RWPE2 (cell line): Measurements from ENCODE around the gene MACF1.

Source experiments
- ATAC-seq: fragments of 200-7000 bp; cut with Tn5 transposase; 3 replicates; pipeline ENCODE4 v1.9.1; 2021; ENCODE audit warnings: low read depth
- DNase-seq: peaks from one replicate; pipeline ENCODE4 v3.0.0-alpha.2; 2020; ENCODE audit warnings: low spot score
- H3K27ac ChIP-seq: fragments of 450-650 bp; 2 replicates; pipeline ENCODE4 v1.5.1; 2017; ENCODE audit warnings: mild to moderate bottlenecking; ENCODE audit not compliant: poor library complexity, severe bottlenecking
- H3K27me3 ChIP-seq: fragments of 250-450 bp; sonication (Bioruptor Pico); 2 replicates; pipeline ENCODE4 v1.5.1; 2021; ENCODE audit warnings: mild to moderate bottlenecking, moderate library complexity; ENCODE audit not compliant: insufficient read depth, poor library complexity, severe bottlenecking
- H3K36me3 ChIP-seq: fragments of 250-450 bp; sonication (Bioruptor Pico); 2 replicates; pipeline ENCODE4 v1.5.1; 2020; ENCODE audit warnings: low read depth, mild to moderate bottlenecking, moderate library complexity
- H3K4me1 ChIP-seq: fragments of 250-450 bp; sonication (Bioruptor Pico); 2 replicates; pipeline ENCODE4 v1.5.1; 2021; ENCODE audit warnings: mild to moderate bottlenecking, moderate library complexity; ENCODE audit not compliant: insufficient read depth, poor library complexity, severe bottlenecking
- H3K4me3 ChIP-seq: fragments of 250-450 bp; sonication (Bioruptor Pico); 2 replicates; pipeline ENCODE4 v1.5.1; 2021; ENCODE audit warnings: mild to moderate bottlenecking, moderate library complexity; ENCODE audit not compliant: severe bottlenecking
- H3K9me3 ChIP-seq: fragments of 250-450 bp; sonication (Bioruptor Pico); 2 replicates; pipeline ENCODE4 v1.5.1; 2021; ENCODE audit warnings: mild to moderate bottlenecking, moderate library complexity; ENCODE audit not compliant: severe bottlenecking
- TF ChIP-seq, protein P1 (sequence below): fragments of 450-650 bp; IDR thresholded peaks from one replicate; pipeline ENCODE4 v1.5.1; 2017; ENCODE audit warnings: mild to moderate bottlenecking, moderate library complexity; ENCODE audit not compliant: poor library complexity, severe bottlenecking

MACF1 gene

DNA sequence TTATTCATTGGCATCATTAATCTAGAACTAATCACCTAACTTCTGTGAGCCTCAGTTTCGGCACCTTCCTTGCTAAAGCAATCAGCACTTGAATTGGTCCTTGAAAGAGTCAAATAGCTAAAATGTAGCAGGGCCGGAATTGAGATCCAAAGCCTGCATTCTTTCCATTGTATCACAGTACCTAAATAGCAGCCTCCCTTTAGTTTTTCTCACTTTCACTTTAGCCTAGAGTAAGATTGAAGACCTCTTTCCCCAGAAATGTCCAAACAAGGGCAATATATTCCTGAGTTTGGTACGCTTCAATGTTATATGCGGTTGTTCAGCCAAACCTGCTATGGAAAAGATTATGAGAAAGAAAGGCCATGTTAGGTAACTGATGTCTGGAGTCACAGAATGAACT, 165.1 kb downstream of the MACF1 start:
- H3K36me3 ChIP-seq, result peaks cover 75% of the 10 kb centered on the region

DNA sequence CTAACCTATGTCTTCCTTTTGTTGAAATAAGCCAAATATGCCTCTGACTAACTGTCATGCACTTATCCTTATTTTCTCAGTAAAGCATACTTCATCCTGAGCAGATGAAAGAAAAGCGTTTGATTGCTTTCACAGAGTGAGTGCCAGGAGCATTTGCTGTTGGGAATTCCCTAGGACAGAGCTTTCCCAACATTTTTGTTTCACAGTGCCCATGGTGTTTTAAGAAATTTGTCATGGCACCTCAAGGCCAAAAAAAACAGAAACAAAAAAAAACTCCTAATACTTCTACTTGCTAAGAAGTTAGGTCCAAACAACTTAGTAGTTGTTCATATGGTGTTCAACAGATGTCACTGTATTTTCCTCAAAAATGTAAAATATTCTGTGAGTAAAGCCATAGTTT, 166.1 kb downstream of the MACF1 start:
- TF ChIP-seq, protein P1, sequence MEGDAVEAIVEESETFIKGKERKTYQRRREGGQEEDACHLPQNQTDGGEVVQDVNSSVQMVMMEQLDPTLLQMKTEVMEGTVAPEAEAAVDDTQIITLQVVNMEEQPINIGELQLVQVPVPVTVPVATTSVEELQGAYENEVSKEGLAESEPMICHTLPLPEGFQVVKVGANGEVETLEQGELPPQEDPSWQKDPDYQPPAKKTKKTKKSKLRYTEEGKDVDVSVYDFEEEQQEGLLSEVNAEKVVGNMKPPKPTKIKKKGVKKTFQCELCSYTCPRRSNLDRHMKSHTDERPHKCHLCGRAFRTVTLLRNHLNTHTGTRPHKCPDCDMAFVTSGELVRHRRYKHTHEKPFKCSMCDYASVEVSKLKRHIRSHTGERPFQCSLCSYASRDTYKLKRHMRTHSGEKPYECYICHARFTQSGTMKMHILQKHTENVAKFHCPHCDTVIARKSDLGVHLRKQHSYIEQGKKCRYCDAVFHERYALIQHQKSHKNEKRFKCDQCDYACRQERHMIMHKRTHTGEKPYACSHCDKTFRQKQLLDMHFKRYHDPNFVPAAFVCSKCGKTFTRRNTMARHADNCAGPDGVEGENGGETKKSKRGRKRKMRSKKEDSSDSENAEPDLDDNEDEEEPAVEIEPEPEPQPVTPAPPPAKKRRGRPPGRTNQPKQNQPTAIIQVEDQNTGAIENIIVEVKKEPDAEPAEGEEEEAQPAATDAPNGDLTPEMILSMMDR, result no peak
- H3K4me3 ChIP-seq, result no peak overlapping the region
- no peak for DNase-seq
- H3K9me3 ChIP-seq, result no peaks in the 10 kb centered on the region
- H3K4me1 ChIP-seq, result no peaks in the 10 kb centered on the region
- ATAC-seq, result no peak
- no peak overlapping the region for H3K27ac ChIP-seq
- no peaks in the 10 kb centered on the region for H3K27me3 ChIP-seq
- H3K36me3 ChIP-seq, result peaks cover 71% of the 10 kb centered on the region

More for the DNA sequence above, 165.1 kb downstream of the MACF1 start:
- DNase-seq, result no peak
- no peaks in the 10 kb centered on the region for H3K27me3 ChIP-seq
- H3K27ac ChIP-seq, result no peak overlapping the region
- H3K4me3 ChIP-seq, result no peak overlapping the region
- TF ChIP-seq, protein P1, result no peak
- ATAC-seq, result no peak
- H3K9me3 ChIP-seq, result no peaks in the 10 kb centered on the region
- H3K4me1 ChIP-seq, result no peaks in the 10 kb centered on the region

DNA sequence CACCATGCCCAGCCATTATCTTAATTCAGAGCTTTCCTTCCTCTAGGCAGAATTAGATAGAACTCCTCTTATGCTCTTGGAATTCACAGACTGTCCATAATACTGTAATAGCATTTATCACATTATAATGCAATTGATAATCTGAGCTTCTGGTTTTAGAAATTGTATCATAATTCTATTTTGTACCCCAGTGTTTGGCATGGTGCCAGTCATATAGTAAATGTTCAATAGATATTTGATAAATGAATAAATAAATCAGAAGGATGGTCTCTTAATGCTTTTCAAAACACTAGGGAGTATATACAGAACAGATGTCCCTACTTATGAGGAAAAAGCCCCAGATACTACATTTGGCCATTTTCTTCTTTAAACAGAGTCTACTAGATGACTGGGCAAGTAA, 167.6 kb downstream of the MACF1 start:
- Histone ChIP-seq H3K9me3 (no peaks in the 10 kb centered on the region), H3K4me3 (no peak overlapping the region), H3K27ac (no peak overlapping the region), H3K36me3 (peaks cover 75% of the 10 kb centered on the region), H3K4me1 (no peaks in the 10 kb centered on the region), H3K27me3 (no peaks in the 10 kb centered on the region)
- ATAC-seq (no peak), DNase-seq (no peak)
- TF ChIP-seq, protein P1, result no peak

DNA sequence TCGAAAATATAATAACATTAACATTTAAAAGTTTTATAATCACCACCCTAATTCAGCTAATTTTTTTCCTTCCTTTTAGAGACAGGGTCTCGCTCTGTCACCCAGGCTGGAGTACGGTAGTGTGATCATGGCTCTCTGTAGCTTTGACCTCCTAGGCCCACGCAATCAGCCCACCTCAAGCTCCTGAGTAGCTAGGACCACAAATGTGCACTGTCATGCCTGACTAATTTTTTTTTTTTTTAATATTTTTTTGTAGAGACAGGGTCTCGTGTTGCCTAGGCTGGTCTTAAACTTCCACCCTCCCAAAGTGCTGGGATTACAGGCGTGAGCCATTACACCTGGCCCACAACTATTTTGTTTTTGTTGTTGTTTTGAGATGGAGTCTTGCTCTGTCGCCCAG, 172.2 kb downstream of the MACF1 start:
- H3K4me3 ChIP-seq, result no peak overlapping the region
- no peaks in the 10 kb centered on the region for H3K4me1 ChIP-seq
- ATAC-seq, result no peak
- no peak for DNase-seq
- peaks cover 68% of the 10 kb centered on the region for H3K36me3 ChIP-seq
- H3K27ac ChIP-seq, result no peak overlapping the region
- TF ChIP-seq, protein P1, result no peak
- no peaks in the 10 kb centered on the region for H3K27me3 ChIP-seq
- H3K9me3 ChIP-seq, result no peaks in the 10 kb centered on the region

DNA sequence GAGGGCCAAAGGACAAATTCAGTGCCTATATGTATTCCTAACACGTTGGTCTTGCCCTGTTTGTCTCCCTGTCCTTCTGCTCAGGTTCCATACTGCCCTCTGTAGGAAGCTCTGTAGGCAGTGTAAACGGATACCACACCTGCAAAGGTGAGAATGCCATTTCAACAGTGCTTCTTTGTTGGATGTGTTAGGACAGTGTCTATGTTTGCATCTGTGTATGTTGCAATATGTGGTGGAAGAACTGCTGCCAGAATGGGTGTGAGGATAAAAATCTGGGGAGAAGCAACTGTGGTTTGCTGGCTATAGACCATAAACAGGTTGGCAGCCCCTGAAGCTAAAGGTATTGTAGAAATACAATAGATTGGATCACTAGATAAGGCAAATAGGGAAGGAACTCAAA, 173.9 kb downstream of the MACF1 start:
- no peaks in the 10 kb centered on the region for H3K27me3 ChIP-seq
- H3K36me3 ChIP-seq, result peaks cover 74% of the 10 kb centered on the region
- DNase-seq (no peak), ATAC-seq (peak; percentile 93)
- no peaks in the 10 kb centered on the region for H3K9me3 ChIP-seq
- no peak overlapping the region for H3K4me3 ChIP-seq
- no peaks in the 10 kb centered on the region for H3K4me1 ChIP-seq
- no peak overlapping the region for H3K27ac ChIP-seq
- TF ChIP-seq, protein P1, result peak; percentile 84
